GM21619 (cell line): ENCODE measurements around the gene TMEM18.
A peak's percentile ranks its signal among the peaks of the same experiment; 100 is the strongest.
"Not testable (repeated sequence)": the region's sequence is repeated elsewhere in the genome, so short reads cannot be mapped to it uniquely, and the experiment has no call there.

Experiments
- ATAC-seq: cut with Tn5 transposase; IDR thresholded peaks from one replicate; pipeline ENCODE4 v1.9.1; 2021; ENCODE audit not compliant: unreplicated experiment

TMEM18 gene

GRCh38 chr2:694174-694573 is 17.0 kb upstream of the TMEM18 start:
- ATAC-seq: no peak

GRCh38 chr2:693606-694005 is 16.4 kb upstream of the TMEM18 start:
- no peak for ATAC-seq

- ATAC-seq: no peak
Measured at GRCh38 chr2:692767-693166, 15.6 kb upstream of the TMEM18 start.

GRCh38 chr2:691821-692761 is 14.9 kb upstream of the TMEM18 start:
- ATAC-seq: no peak

- no peak for ATAC-seq
Measured at GRCh38 chr2:690799-691198, 13.6 kb upstream of the TMEM18 start.

GRCh38 chr2:689877-690510 is 12.8 kb upstream of the TMEM18 start:
- no peak for ATAC-seq

- ATAC-seq: no peak
Measured at GRCh38 chr2:689237-689636, 12.0 kb upstream of the TMEM18 start.

- ATAC-seq: no peak
Measured at GRCh38 chr2:688504-689076, 11.4 kb upstream of the TMEM18 start.

GRCh38 chr2:685421-685820 is 8.2 kb upstream of the TMEM18 start:
- ATAC-seq: no peak

GRCh38 chr2:684913-685312 is 7.7 kb upstream of the TMEM18 start:
- not testable (repeated sequence) for ATAC-seq

- no peak for ATAC-seq
Measured at GRCh38 chr2:682226-682625, 5.0 kb upstream of the TMEM18 start.

GRCh38 chr2:681312-681711 is 4.1 kb upstream of the TMEM18 start:
- ATAC-seq: no peak

- no peak for ATAC-seq
Measured at GRCh38 chr2:680496-680895, 3.3 kb upstream of the TMEM18 start.

GRCh38 chr2:678964-679363 is 1.8 kb upstream of the TMEM18 start:
- no peak for ATAC-seq

GRCh38 chr2:677959-678550 is 849 bp upstream of the TMEM18 start:
- ATAC-seq: no peak

- peak; percentile 79 for ATAC-seq
Measured at GRCh38 chr2:676647-677055, 555 bp downstream of the TMEM18 start.

- peak; percentile 25 for ATAC-seq
Measured at GRCh38 chr2:675982-676646, 1.1 kb downstream of the TMEM18 start.

GRCh38 chr2:675460-675859 is 1.7 kb downstream of the TMEM18 start:
- no peak for ATAC-seq

GRCh38 chr2:675051-675450 is 2.2 kb downstream of the TMEM18 start:
- ATAC-seq: no peak

GRCh38 chr2:674321-674985 is 2.8 kb downstream of the TMEM18 start:
- ATAC-seq: no peak
